HL-60 (cell line): ENCODE measurements around the gene NPDC1.
A peak's percentile ranks its signal among the peaks of the same experiment; 100 is the strongest.
"Not testable (repeated sequence)": the region's sequence is repeated elsewhere in the genome, so short reads cannot be mapped to it uniquely, and the experiment has no call there.

Source experiments
- DNase-seq, 2 experiments: peaks; one replicate each; pipeline ENCODE4 v3.0.0-alpha.2; 2010 to 2020; ENCODE audit warnings: low read depth in 1 of 2, low spot score in 1 of 2
- H3K27ac ChIP-seq: fragments of 250-450 bp; sonication (Bioruptor Pico); replicated peaks from 2 replicates; pipeline ENCODE4 v1.5.1; 2020; ENCODE audit warnings: mild to moderate bottlenecking, moderate library complexity
- H3K27me3 ChIP-seq: fragments of 250-450 bp; sonication (Bioruptor Pico); 2 replicates; pipeline ENCODE4 v1.5.1; 2021; ENCODE audit warnings: mild to moderate bottlenecking, moderate library complexity; ENCODE audit not compliant: insufficient read depth, poor library complexity, severe bottlenecking
- H3K4me3 ChIP-seq: replicated peaks from 2 replicates; pipeline ENCODE4 v1.5.1; 2011; ENCODE audit warnings: mild to moderate bottlenecking, control low read depth, low read length; ENCODE audit not compliant: insufficient read depth
- GABPA ChIP-seq: IDR thresholded peaks from 2 replicates; pipeline ENCODE4 v1.6.1; 2012; ENCODE audit warnings: low read depth
- POLR2AphosphoS5 ChIP-seq: IDR thresholded peaks from 2 replicates; pipeline ENCODE4 v1.6.1; 2012; ENCODE audit warnings: low read depth
- SPI1 ChIP-seq: IDR thresholded peaks from 2 replicates; pipeline ENCODE4 v1.6.1; 2012; ENCODE audit warnings: low read depth, mild to moderate bottlenecking, borderline replicate concordance
- TF ChIP-seq, protein P1 (sequence below): IDR thresholded peaks from 2 replicates; pipeline ENCODE4 v1.6.1; 2012; ENCODE audit warnings: low read depth; ENCODE audit not compliant: insufficient replicate concordance
- TF ChIP-seq, protein P2 (sequence below): IDR thresholded peaks from one replicate; pipeline ENCODE4 v1.5.1; 2011; ENCODE audit warnings: low read length, control low read depth, inconsistent platforms; ENCODE audit not compliant: insufficient read depth

NPDC1 gene

DNA sequence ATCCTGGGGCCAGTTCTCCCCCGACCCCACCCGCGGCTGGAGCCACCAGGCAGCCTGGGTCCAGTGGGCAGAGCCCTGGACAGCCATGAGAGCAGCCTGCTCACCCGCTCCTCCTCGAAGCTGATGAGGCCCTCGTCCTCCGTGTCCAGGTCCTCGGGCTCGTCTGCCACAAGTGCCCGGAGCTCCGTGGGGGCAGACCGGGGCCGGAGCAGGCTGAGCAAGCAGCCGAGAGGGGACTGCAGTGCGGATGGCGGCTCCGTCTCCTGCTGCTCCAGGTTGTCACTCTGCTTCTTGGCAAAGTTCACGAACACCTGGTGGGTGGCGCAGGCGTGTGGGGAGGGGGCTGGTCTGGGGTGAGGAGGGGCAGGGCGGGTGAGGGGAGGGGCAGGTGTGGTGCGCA lies 37.7 kb downstream of the NPDC1 start:
- H3K27ac ChIP-seq = no peak overlapping the region

GRCh38 chr9:137007816-137008270 lies 38.1 kb downstream of the NPDC1 start:
- no peaks in the 10 kb centered on the region for H3K27me3 ChIP-seq
- no peak overlapping the region for H3K4me3 ChIP-seq
- no peak for DNase-seq
- no peak overlapping the region for H3K27ac ChIP-seq
- no peak for TF ChIP-seq POLR2AphosphoS5

More for the DNA sequence above, 37.7 kb downstream of the NPDC1 start:
- no peak for DNase-seq
- no peak overlapping the region for H3K4me3 ChIP-seq
- TF ChIP-seq GABPA (no peak), POLR2AphosphoS5 (no peak), SPI1 (no peak)
- TF ChIP-seq, protein P1, sequence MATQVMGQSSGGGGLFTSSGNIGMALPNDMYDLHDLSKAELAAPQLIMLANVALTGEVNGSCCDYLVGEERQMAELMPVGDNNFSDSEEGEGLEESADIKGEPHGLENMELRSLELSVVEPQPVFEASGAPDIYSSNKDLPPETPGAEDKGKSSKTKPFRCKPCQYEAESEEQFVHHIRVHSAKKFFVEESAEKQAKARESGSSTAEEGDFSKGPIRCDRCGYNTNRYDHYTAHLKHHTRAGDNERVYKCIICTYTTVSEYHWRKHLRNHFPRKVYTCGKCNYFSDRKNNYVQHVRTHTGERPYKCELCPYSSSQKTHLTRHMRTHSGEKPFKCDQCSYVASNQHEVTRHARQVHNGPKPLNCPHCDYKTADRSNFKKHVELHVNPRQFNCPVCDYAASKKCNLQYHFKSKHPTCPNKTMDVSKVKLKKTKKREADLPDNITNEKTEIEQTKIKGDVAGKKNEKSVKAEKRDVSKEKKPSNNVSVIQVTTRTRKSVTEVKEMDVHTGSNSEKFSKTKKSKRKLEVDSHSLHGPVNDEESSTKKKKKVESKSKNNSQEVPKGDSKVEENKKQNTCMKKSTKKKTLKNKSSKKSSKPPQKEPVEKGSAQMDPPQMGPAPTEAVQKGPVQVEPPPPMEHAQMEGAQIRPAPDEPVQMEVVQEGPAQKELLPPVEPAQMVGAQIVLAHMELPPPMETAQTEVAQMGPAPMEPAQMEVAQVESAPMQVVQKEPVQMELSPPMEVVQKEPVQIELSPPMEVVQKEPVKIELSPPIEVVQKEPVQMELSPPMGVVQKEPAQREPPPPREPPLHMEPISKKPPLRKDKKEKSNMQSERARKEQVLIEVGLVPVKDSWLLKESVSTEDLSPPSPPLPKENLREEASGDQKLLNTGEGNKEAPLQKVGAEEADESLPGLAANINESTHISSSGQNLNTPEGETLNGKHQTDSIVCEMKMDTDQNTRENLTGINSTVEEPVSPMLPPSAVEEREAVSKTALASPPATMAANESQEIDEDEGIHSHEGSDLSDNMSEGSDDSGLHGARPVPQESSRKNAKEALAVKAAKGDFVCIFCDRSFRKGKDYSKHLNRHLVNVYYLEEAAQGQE = no peak
- TF ChIP-seq, protein P2, sequence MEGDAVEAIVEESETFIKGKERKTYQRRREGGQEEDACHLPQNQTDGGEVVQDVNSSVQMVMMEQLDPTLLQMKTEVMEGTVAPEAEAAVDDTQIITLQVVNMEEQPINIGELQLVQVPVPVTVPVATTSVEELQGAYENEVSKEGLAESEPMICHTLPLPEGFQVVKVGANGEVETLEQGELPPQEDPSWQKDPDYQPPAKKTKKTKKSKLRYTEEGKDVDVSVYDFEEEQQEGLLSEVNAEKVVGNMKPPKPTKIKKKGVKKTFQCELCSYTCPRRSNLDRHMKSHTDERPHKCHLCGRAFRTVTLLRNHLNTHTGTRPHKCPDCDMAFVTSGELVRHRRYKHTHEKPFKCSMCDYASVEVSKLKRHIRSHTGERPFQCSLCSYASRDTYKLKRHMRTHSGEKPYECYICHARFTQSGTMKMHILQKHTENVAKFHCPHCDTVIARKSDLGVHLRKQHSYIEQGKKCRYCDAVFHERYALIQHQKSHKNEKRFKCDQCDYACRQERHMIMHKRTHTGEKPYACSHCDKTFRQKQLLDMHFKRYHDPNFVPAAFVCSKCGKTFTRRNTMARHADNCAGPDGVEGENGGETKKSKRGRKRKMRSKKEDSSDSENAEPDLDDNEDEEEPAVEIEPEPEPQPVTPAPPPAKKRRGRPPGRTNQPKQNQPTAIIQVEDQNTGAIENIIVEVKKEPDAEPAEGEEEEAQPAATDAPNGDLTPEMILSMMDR = no peak
- no peaks in the 10 kb centered on the region for H3K27me3 ChIP-seq

DNA sequence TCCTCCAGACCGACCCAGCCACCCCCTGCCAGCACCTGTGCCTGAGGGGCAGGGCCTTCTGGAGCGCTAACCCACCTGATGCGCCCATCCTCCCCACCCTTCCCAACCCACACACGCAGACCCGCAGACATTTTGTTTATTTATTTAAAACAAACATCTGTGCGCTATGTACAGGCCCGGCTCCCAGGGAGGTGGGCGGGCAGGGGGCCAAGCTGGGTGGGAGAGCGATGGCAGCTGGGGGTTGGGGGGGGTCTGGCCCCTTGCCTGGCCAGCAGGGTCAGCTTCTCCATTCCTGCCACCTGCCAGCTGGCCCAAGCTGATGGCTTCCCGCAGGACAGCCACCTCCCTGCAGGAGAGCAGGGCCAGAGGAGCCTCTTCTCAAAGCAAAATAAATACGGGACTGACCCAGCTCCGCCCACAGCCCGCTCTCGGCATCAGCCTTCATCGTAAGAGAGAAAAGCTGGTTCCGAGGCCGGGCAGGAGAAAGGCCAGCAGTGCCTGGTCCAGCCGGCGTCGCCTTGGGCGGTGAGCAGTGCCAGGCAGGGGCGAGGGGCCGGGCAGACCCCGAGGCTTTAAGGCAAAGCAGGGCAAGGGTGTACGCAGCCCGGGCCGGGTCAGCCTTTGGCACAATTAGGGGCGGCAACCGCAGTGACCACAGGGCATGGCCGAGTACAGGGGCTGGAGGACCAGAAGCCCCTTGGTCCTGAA lies 38.7 kb downstream of the NPDC1 start:
- no peak overlapping the region for H3K27ac ChIP-seq
- no peak overlapping the region for H3K4me3 ChIP-seq
- H3K27me3 ChIP-seq = no peaks in the 10 kb centered on the region
- TF ChIP-seq, protein P1 = no peak
- no peak for TF ChIP-seq GABPA
- TF ChIP-seq, protein P2 = no peak
- no peak for TF ChIP-seq POLR2AphosphoS5
- TF ChIP-seq SPI1 = no peak
- DNase-seq = no peak

GRCh38 chr9:137006116-137007003 lies 39.6 kb downstream of the NPDC1 start:
- Histone ChIP-seq H3K4me3 (no peak overlapping the region), H3K27me3 (no peaks in the 10 kb centered on the region), H3K27ac (no peak overlapping the region)
- TF ChIP-seq GABPA (no peak), POLR2AphosphoS5 (no peak), SPI1 (no peak)
- TF ChIP-seq, protein P2 = no peak
- TF ChIP-seq, protein P1 = no peak
- DNase-seq = no peak

DNA sequence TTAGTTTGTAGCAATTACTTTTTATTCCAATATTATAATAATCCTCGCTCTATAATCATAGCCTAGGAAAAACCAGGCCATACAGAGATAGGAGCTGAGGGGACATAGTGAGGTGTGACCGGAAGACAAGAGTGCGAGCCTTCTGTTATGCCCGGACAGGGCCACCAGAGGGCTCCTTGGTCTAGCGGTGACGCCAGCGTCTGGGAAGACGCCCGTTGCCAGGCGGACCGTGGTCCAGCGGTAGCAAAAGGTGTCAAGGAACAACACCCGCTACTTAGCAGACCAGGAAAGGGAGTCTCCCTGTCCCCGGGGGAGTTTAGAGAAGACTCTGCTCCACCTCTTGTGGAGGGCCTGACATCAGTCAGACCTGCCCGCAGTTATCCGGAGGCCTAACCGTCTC lies 41.7 kb downstream of the NPDC1 start:
- H3K4me3 ChIP-seq, H3K27ac ChIP-seq, H3K27me3 ChIP-seq: not testable (repeated sequence)
- peak in 1 of 2 experiments; percentile 46 for DNase-seq
